ENCODE data around the gene NELL1.

- TF ChIP-seq L3MBTL2 (conservative IDR thresholded peaks at IDR 0.05): no peak
- TF ChIP-seq FOXM1 (IDR thresholded peaks at IDR 0.05; ENCODE audit: borderline replicate concordance): no peak
- TF ChIP-seq TARDBP (IDR thresholded peaks at IDR 0.05): no peak
- TF ChIP-seq CTBP1 (IDR thresholded peaks at IDR 0.05; ENCODE audit: borderline replicate concordance): no peak
- no peak for TF ChIP-seq SUZ12 (IDR thresholded peaks at IDR 0.05)
- no peak for TF ChIP-seq SP1 (IDR thresholded peaks at IDR 0.05)
- TF ChIP-seq ZNF384 (IDR thresholded peaks at IDR 0.05): no peak
- no peak for TF ChIP-seq HDGF (IDR thresholded peaks at IDR 0.05; ENCODE audit: borderline replicate concordance)
- no peak for TF ChIP-seq LEF1 (IDR thresholded peaks at IDR 0.05; ENCODE audit: borderline replicate concordance)
- TF ChIP-seq ELF4 (IDR thresholded peaks at IDR 0.05): no peak
- TF ChIP-seq BHLHE40 (IDR thresholded peaks at IDR 0.05; ENCODE audit: borderline replicate concordance): no peak
- TF ChIP-seq ARNT (IDR thresholded peaks at IDR 0.05): no peak
Measured at GRCh38 chr11:20881328-20882079, 212.1 kb downstream of the NELL1 start.

All from HEK293T (cell line).